Activated CD4-positive, alpha-beta T cell treated with anti-CD3 and anti-CD28 coated beads, Interleukin-2, Interleukin-4, amounts not matched to agents 100 ng/mL and 50 ng/mL, durations not matched to agents 16 hours and 8 hours (primary cell): ENCODE data around the gene TBX21.
A peak's percentile ranks its signal among the peaks of the same experiment; 100 is the strongest.

ENCODE experiments used
- DNase-seq: peaks from one replicate; pipeline ENCODE4 v3.0.0-alpha.2; 2020; ENCODE audit warnings: low spot score

Gene TBX21

DNA sequence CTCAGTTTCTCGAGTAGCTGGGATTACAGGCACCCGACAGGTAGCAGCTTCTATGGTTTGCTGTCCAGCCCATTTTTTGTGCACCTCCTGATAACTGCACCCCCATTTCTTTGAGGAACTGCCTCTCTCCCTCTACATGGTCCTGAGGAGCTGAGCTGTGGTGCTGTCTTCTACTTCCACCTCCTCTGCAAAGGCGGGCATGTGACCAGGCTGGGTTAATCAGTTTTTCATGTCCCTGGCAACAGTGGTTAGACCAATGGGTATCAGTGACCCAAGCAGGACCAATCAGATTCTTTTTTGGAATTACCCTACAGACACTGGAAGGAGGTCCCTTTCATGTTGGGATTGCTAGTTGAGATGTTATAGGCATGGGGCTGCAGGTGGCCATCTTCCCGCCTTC, 41.3 kb downstream of the TBX21 start:
- no peak for DNase-seq

DNA sequence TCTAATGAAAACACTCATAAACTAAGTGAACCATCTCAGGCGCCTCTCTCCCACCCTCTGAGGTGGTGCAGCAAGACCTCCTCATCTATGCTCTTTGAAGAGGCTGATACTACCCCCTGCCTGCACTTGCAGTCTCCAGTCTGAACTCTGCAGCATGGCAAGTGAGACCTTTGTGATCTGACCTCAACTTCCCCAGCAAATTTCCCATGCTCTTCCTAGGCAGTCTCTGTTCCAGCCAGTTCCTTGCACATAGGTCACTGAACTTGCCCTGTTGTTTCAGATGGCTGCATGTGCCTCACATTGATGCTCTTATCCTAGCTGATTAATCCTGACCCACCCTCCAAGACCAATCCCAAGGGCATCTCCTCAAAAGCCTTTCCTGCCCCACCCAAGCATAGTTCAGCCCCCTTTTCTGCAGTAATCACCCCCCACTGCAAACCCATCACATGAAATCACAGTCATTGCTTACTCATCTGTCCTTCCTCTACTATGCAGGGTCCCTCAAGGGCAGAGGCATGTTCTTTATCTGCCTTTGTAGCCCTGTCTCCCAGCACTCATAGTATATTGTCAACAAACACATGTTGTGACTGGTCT, 42.0 kb downstream of the TBX21 start:
- no peak for DNase-seq

DNA sequence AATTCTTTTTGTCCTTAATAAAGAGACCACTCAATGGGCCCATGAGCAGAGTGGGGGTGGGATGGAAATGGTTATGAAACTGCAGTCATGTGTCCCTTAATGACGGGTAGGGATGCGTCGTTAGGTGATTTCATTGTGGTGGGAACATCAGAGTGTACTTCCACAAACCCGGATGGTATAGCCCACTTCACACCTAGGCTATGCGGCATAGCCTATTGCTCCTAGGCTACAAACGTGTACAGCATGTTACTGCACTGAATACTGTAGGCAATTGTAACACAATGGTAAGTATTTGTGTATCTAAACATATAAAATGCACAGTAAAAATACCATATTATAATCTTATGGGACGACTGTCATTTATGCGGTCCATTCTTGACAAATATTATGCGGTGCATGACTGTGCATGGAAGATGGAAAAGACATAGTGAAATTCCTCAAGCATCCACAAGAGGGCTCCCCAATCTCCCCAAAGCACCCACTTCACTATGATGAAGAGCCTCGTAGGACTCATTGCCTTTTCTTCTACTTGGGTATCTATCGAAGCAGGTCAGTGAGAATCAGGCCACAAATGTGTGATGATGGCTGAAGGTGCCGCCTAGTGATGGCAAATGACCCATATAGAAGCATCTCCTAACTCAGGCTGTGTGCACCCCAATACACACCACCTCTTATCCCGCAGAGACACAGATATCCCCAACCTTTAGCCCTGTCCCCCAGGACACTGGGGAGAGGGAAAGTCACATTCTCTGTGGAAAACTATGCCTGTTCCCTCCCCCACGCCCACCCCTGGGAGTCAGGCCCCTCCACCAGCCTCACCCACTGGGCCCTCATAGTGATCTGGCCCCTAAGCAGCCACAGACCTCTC, 43.5 kb downstream of the TBX21 start:
- DNase-seq = peak; percentile 57

DNA sequence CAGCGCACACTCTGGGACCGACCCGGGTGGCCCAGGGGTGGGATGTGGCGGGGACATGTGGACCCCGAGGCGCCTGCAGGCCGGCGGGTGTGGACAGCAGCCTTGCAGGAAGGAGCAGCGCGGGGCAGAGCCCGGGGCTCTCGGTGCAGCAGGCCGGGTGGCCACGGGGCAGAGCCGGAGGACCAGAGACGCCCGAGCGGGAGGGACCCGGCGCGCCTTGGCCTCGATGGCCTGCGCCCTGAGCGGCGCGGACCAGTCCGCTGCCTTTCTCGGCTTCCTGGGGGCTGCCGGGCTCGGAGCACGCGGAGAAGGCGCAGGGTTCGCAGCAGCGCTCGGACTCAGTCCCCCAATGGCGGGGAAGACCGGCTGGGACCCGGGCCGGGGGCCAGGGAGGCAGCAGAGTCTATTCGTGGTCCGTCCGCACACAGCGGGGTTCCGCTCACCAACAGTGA, 45.2 kb downstream of the TBX21 start:
- DNase-seq = no peak

DNA sequence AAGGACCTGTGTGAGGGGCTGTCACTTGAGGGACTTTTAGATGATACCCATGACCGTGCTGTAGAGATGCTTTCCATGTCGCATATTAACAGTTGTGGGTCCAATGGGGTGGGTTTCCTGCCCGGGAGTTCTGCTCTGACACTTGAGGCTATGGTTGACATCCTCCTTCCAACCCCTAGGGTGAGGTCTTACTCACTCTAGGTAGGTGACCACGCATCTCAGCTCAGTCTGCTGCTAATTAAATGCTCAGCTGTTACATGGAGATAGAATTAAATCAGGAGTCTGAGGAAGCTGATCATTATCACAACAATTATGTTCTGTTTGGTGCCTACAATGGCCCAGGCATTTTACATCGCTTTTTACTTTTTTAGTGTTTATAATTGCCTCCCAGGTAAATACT, 48.4 kb downstream of the TBX21 start:
- DNase-seq = no peak

DNA sequence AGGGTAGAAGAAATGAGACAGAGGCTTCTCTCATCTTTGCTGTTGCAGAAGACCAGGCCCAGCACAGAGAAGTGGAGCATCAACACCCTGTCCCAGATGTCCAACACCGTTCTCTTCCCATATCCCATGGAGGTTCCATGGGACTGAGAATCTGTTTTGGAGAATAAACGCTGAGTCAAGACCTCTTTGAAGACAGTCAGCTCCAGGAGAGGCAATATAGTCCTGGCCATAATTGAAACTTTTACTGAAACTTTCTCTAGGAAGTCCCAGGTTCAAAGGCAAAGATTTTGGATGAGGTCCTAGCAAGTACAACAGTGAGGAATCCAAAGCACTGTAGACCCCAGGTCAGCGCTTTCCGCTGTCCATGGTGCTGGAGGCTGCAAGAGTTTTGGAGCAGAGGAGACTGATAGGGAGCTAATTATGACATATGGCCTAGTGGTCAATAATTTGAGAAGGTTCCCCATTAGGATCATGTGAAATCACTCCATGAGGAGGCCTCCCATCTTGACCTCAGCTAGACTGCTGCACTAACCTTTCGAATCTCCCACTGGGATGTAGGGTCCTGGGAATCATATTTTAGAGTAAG, 52.6 kb downstream of the TBX21 start:
- DNase-seq = no peak

DNA sequence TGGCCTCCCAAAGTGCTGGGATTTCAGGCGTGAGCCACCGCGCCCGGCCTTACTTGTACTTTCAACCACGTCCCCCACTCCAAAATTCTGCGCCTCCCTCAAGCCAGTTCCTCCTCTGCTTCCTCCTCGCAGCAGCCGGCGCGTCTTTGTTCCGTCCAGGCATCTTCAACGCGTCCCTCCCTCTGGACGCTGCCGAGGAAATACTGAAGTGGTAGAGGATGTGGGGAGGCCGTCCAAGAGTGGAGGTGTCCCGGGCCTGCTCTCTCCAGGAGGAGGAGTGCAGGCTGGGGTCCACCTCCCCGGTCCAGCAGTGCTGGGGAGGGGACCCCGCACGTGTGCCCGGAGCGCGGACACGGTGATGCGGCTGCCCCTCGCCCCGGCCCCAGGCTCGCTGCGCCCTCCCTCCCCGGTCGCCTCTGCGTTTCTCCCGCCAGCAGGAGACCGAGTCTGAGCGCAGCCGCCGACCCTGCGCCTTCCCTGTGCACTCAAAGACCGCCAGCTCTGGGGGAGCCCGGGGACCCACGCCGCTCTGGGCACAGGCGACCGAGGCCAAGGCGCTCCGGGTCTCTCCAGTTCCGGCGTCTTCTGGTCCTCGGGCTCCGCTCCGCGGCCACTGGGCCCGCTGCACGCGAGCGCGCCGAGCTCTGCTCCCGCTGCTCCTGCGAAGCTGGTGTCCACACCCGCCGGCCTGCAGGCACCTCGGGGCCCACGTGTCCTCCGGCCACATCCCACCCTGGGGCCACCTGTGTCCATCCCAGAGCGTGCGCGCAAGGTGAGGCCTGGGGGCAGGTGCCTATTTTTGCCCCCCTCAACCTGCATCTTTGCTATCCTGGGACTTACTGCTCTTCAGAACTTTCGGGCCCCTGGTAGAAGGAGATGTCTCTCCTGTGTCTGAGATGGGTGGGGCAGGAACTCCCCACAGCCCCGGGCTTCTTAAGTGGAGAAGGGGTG, 56.9 kb downstream of the TBX21 start:
- DNase-seq = peak; percentile 57

DNA sequence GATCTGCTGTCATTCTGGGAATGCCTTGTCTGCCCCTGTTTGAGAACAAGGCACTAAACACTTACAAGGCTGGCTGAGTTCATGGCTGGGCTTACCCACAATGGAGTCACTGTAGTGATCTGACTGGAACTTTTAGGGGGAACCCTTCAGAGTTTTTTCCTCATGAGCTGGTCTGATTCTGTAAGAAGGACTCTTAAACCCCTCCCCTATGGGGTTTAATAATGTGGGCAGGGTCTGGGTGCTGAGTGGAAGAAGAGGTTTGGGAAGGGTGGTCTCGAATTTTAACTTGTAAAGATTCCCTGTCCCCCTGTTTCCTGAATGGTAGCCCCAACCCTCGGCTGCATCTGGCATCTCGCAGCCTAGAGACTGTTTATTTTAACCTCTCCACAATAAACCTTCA, 58.0 kb downstream of the TBX21 start:
- DNase-seq = no peak

DNA sequence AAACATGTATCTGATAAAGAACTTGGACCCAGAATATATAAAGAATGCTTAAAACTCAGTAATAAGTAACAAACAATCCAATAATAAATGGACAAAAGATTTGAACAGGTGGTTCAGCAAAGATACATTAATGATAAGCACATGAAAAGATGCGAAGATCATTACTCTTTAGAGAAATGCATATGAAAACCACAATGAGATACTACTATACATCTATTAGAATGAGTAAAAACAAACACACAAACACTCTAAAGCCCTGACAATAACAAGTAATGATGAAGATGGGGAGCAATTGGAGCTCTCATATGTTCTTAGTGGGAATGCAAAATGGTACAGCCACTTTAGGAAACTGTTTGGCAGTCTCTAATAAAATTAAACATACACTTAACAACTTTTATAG, 59.4 kb downstream of the TBX21 start:
- DNase-seq = no peak

DNA sequence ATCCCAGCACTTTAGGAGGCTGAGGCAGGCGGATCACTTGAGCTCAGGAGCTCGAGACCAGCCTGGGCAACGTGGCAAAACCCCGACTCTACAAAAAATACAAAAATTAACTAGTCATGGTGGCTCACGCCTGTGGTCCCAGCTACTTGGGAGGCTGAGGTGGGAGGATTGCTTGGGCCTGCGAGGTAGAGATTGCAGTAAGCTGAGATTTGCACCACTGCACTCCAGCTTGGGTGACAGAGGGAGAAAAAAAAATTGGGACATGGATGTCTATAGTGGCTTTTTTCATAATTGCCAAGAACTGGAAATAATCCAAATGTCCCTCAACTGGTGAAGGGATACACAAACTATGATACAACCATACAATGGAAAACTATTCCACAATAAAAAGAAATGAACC, 59.9 kb downstream of the TBX21 start:
- DNase-seq = no peak
